ENCODE results near the gene GPR156. TPM values are rescaled to one million over a fixed set of nuclear protein-coding genes. Genes with fewer than 3 reads are reported as not detected.

Gene GPR156
- total RNA-seq, 1 donor = 0.90 TPM

- DNase-seq (ENCODE audit: low read depth) = no peak
- no peak overlapping the region for H3K4me3 ChIP-seq (ENCODE audit: low read depth, low read length)
- TF ChIP-seq, protein P1, sequence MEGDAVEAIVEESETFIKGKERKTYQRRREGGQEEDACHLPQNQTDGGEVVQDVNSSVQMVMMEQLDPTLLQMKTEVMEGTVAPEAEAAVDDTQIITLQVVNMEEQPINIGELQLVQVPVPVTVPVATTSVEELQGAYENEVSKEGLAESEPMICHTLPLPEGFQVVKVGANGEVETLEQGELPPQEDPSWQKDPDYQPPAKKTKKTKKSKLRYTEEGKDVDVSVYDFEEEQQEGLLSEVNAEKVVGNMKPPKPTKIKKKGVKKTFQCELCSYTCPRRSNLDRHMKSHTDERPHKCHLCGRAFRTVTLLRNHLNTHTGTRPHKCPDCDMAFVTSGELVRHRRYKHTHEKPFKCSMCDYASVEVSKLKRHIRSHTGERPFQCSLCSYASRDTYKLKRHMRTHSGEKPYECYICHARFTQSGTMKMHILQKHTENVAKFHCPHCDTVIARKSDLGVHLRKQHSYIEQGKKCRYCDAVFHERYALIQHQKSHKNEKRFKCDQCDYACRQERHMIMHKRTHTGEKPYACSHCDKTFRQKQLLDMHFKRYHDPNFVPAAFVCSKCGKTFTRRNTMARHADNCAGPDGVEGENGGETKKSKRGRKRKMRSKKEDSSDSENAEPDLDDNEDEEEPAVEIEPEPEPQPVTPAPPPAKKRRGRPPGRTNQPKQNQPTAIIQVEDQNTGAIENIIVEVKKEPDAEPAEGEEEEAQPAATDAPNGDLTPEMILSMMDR (IDR thresholded peaks at IDR 0.05; ENCODE audit: insufficient read depth, low read length) = no peak
These were observed 133.2 kb downstream of the GPR156 start for GRCh38 chr3:120151791-120152190.

GRCh38 chr3:120148187-120148949, 136.7 kb downstream of the GPR156 start:
- no peak for DNase-seq (ENCODE audit: low read depth)
- TF ChIP-seq, protein P1 (IDR thresholded peaks at IDR 0.05; ENCODE audit: insufficient read depth, low read length) = no peak
- no peak overlapping the region for H3K4me3 ChIP-seq (ENCODE audit: low read depth, low read length)

- no peak overlapping the region for H3K4me3 ChIP-seq (ENCODE audit: low read depth, low read length)
- TF ChIP-seq, protein P1 (IDR thresholded peaks at IDR 0.05; ENCODE audit: insufficient read depth, low read length) = no peak
- DNase-seq (ENCODE audit: low read depth) = no peak
These were observed 137.8 kb downstream of the GPR156 start for GRCh38 chr3:120147072-120147871.

- H3K4me3 ChIP-seq (ENCODE audit: low read depth, low read length) = no peak overlapping the region
- peak; percentile 76 for DNase-seq (ENCODE audit: low read depth)
- TF ChIP-seq, protein P1 (IDR thresholded peaks at IDR 0.05; ENCODE audit: insufficient read depth, low read length) = no peak
These were observed 139.3 kb downstream of the GPR156 start for GRCh38 chr3:120145542-120146285.

GRCh38 chr3:120144267-120144666, 140.8 kb downstream of the GPR156 start:
- TF ChIP-seq, protein P1 (IDR thresholded peaks at IDR 0.05; ENCODE audit: insufficient read depth, low read length) = no peak
- no peak overlapping the region for H3K4me3 ChIP-seq (ENCODE audit: low read depth, low read length)
- DNase-seq (ENCODE audit: low read depth) = peak; percentile 58

GRCh38 chr3:120143676-120144075, 141.3 kb downstream of the GPR156 start:
- H3K4me3 ChIP-seq (ENCODE audit: low read depth, low read length) = no peak overlapping the region
- TF ChIP-seq, protein P1 (IDR thresholded peaks at IDR 0.05; ENCODE audit: insufficient read depth, low read length) = no peak
- no peak for DNase-seq (ENCODE audit: low read depth)
